ENCODE measurements around the gene GABBR2. TPM values are rescaled to one million over a fixed set of nuclear protein-coding genes. Genes with fewer than 3 reads are reported as not detected.

The GABBR2 gene
- total and polyA plus RNA-seq, 2 experiments from 2014 or later = 0.89 to 1.3 TPM

DNA sequence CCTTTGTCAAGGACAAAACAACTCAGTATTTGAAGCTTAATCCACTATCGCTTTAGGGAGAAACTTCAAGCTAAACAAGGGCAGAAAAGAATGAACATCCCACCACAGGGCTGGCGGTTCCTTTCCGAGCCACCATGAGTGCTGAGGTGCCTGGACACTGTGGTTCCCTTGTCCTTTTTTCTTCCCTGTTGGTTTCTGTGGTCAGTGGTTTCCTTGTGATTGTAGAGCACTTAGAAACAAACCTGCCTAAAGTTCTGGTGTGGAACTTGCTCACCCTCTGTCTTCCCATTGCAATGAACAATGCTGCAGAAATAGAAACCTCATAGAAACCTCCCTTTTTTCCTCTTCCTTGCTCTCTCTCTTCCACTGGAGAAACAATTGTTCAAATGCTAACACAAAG lies 373.9 kb downstream of the GABBR2 start:
- ATAC-seq = no peak
- H3K27ac Mint-ChIP-seq = no peak overlapping the region
- H3K4me2 ChIP-seq = no peak overlapping the region

More for the DNA sequence above, 373.9 kb downstream of the GABBR2 start:
- H3K27me3 Mint-ChIP-seq (ENCODE audit: insufficient read depth, low read depth, poor library complexity) = no peaks in the 10 kb centered on the region
- no peak for DNase-seq (ENCODE audit: low spot score)
- H3K27ac ChIP-seq (ENCODE audit: low read depth) = no peak overlapping the region
- no peaks in the 10 kb centered on the region for H3K9me3 Mint-ChIP-seq
- H3K4me3 ChIP-seq = no peak overlapping the region
- no peaks in the 10 kb centered on the region for H3K36me3 ChIP-seq (ENCODE audit: insufficient read depth)
- no peaks in the 10 kb centered on the region for H3K4me1 Mint-ChIP-seq
- no peaks in the 10 kb centered on the region for H3K36me3 Mint-ChIP-seq (ENCODE audit: low read depth)
- H3K79me2 ChIP-seq (replicated peaks; ENCODE audit: insufficient read depth) = no peaks in the 10 kb centered on the region
- H2AFZ ChIP-seq = no peak overlapping the region
- H3F3A ChIP-seq (replicated peaks; ENCODE audit: low read depth) = no peaks in the 10 kb centered on the region
- no peak for TF ChIP-seq STAT1 (IDR thresholded peaks at IDR 0.05; ENCODE audit: unreplicated experiment)
- no peak for TF ChIP-seq ZNF462 (CRISPR knock-in tag; IDR thresholded peaks at IDR 0.05)
- no peak for TF ChIP-seq CTCF (conservative IDR thresholded peaks at IDR 0.05; ENCODE audit: low read depth in 2 of 2)
- TF ChIP-seq ZNF331 (CRISPR knock-in tag; IDR thresholded peaks at IDR 0.05; ENCODE audit: low read depth) = no peak
- TF ChIP-seq JUNB (IDR thresholded peaks at IDR 0.05; ENCODE audit: unreplicated experiment) = no peak
- TF ChIP-seq ZNF114 (CRISPR knock-in tag; IDR thresholded peaks at IDR 0.05) = no peak
- TF ChIP-seq NANOG (IDR thresholded peaks at IDR 0.05; ENCODE audit: borderline replicate concordance) = no peak
- no peak for TF ChIP-seq EZH2phosphoT487 (IDR thresholded peaks at IDR 0.05; ENCODE audit: unreplicated experiment)
- TF ChIP-seq EZH2 (IDR thresholded peaks at IDR 0.05; ENCODE audit: low read depth, unreplicated experiment) = no peak
- TF ChIP-seq POLR2AphosphoS5 (IDR thresholded peaks at IDR 0.05; ENCODE audit: low read depth) = no peak
- TF ChIP-seq, protein P1, sequence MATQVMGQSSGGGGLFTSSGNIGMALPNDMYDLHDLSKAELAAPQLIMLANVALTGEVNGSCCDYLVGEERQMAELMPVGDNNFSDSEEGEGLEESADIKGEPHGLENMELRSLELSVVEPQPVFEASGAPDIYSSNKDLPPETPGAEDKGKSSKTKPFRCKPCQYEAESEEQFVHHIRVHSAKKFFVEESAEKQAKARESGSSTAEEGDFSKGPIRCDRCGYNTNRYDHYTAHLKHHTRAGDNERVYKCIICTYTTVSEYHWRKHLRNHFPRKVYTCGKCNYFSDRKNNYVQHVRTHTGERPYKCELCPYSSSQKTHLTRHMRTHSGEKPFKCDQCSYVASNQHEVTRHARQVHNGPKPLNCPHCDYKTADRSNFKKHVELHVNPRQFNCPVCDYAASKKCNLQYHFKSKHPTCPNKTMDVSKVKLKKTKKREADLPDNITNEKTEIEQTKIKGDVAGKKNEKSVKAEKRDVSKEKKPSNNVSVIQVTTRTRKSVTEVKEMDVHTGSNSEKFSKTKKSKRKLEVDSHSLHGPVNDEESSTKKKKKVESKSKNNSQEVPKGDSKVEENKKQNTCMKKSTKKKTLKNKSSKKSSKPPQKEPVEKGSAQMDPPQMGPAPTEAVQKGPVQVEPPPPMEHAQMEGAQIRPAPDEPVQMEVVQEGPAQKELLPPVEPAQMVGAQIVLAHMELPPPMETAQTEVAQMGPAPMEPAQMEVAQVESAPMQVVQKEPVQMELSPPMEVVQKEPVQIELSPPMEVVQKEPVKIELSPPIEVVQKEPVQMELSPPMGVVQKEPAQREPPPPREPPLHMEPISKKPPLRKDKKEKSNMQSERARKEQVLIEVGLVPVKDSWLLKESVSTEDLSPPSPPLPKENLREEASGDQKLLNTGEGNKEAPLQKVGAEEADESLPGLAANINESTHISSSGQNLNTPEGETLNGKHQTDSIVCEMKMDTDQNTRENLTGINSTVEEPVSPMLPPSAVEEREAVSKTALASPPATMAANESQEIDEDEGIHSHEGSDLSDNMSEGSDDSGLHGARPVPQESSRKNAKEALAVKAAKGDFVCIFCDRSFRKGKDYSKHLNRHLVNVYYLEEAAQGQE (IDR thresholded peaks at IDR 0.05; ENCODE audit: unreplicated experiment) = no peak
- no peak for TF ChIP-seq ETS1 (IDR thresholded peaks at IDR 0.05)
- no peak for TF ChIP-seq CREB1 (CRISPR knock-in tag; IDR thresholded peaks at IDR 0.05; ENCODE audit: low read depth)
- no peaks in the 10 kb centered on the region for H3K9me2 ChIP-seq (ENCODE audit: insufficient read depth)
- no peak overlapping the region for H3K4me3 Mint-ChIP-seq
- H3K27me3 ChIP-seq (ENCODE audit: insufficient read depth) = no peaks in the 10 kb centered on the region
- no peaks in the 10 kb centered on the region for H3K4me1 ChIP-seq (ENCODE audit: insufficient read depth)
- no peaks in the 10 kb centered on the region for H4K20me1 ChIP-seq (replicated peaks; ENCODE audit: insufficient read depth)

Data from GM23338 (cell line).